AG04450 (cell line): ENCODE measurements around the gene RAPGEF3. TPM values are rescaled to one million over a fixed set of nuclear protein-coding genes. Genes with fewer than 3 reads are reported as not detected.

ENCODE experiments used
- CTCF ChIA-PET: fragments of 300-600, 350-600 bp; formaldehyde crosslinking; extraction: SDS; loops from one replicate; lab custom pipeline; 2022; ENCODE audit warnings: antibody characterized with exemption, inconsistent platforms; lab: Charles Lee
- POLR2A ChIA-PET: fragments of 350-600 bp; formaldehyde crosslinking; extraction: SDS; loops from one replicate; lab custom pipeline; 2021; ENCODE audit warnings: antibody characterized with exemption, inconsistent platforms; lab: Yijun Ruan, JAX
- DNase-seq: peaks from one replicate; pipeline ENCODE4 v3.0.0-alpha.2; 2011; ENCODE audit warnings: low read depth, low spot score
- H3K27ac ChIP-seq: one replicate; pipeline ENCODE4 v1.5.1; 2012; ENCODE audit warnings: low read depth, low read length, control low read depth
- H3K27me3 ChIP-seq: one replicate; pipeline ENCODE4 v1.6.0; 2012; ENCODE audit warnings: low read length; ENCODE audit not compliant: control insufficient read depth, insufficient read depth
- H3K4me3 ChIP-seq: 2 replicates; pipeline ENCODE4 v1.5.1; 2011; ENCODE audit warnings: mild to moderate bottlenecking, low read depth, low read length, control low read depth
- H3K9me3 ChIP-seq: 2 replicates; pipeline ENCODE4 v1.5.1; 2012; ENCODE audit warnings: low read length; ENCODE audit not compliant: control insufficient read depth, insufficient read depth
- CTCF ChIP-seq: IDR thresholded peaks from 2 replicates; pipeline ENCODE4 v1.5.1; 2011; ENCODE audit warnings: low read depth, low read length, control low read depth, inconsistent platforms
- polyA plus RNA-seq: library from polyadenylated mRNA; depleted of rRNA; stranded (reverse); fragments of >200 nt; gene quantifications from 2 replicates; pipeline ENCODE4 v1.2.3, GENCODE V29; 2011; rRNA removed

RAPGEF3 gene
- polyA plus RNA-seq, 1 experiment = 1.7 TPM

DNA sequence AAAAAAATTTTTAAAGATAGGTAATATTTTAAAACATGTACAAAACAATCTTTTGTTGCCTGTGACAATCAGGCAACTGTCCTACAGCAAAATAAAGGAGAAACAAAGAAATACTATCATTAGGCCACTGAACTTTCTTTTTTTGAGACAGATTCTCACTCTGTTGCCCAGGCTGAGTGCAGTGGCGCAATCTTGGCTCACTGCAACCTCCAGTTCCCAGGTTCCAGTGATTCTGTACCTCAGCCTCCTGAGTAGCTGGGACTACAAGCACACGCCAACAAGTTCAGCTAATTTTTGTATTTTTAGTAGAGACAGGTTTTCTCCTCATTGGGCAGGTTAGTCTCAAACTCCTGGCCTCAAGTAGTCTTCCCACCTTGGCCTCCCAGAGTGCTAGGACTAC lies 69.5 kb downstream of the RAPGEF3 start:
- Histone ChIP-seq H3K27ac (no peak overlapping the region), H3K4me3 (no peak overlapping the region), H3K27me3 (no peaks in the 10 kb centered on the region), H3K9me3 (no peaks in the 10 kb centered on the region)
- DNase-seq = no peak
- POLR2A ChIA-PET = no interaction called here
- CTCF ChIA-PET = interaction anchor here (1.7 kb wide), 1 partner anchor 38 kb away, joined by 7 read pairs; no protein-coding TSS in a partner anchor
- no peak for TF ChIP-seq CTCF

- no peaks in the 10 kb centered on the region for H3K9me3 ChIP-seq
- no peak for TF ChIP-seq CTCF
- ChIA-PET POLR2A (no interaction called here), CTCF (interaction anchor here (0.5 to 4.1 kb wide), 10 partner anchors 9 to 752 kb away, joined by 3 to 70 read pairs (median 4); partner anchors contain the start of genes AMIGO2 and PCED1B)
- H3K4me3 ChIP-seq = no peak overlapping the region
- no peak for DNase-seq
- no peaks in the 10 kb centered on the region for H3K27me3 ChIP-seq
- no peak overlapping the region for H3K27ac ChIP-seq
Measured at GRCh38 chr12:47687636-47688035, 71.0 kb downstream of the RAPGEF3 start.

DNA sequence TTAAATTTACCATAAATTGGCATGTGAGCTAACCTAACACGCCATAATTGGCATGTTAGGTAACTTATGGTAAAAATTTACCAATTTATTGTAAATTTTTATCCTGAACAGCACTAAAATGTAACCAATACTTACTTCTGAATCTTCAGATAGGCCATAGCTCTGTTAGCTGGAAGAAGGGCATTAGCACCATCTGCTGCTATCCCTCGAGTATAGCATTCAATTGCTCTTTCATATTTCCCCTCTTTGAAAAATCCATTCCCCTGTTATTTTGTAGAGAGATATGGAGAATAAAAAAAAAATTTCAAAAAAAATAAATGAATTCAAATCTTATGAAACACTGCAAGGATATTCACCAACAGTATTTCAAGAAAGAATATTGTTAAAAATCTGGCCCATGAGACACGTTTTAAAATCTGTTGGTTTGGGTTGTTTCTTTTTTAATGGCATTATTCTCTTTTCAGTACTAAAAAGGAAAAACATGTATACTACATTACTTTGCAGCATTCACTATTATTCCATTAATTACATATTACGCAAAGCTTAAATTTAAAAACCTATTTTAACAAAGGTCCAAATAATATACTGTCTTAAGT lies 71.9 kb downstream of the RAPGEF3 start:
- Histone ChIP-seq H3K4me3 (no peak overlapping the region), H3K27ac (no peak overlapping the region), H3K9me3 (no peaks in the 10 kb centered on the region), H3K27me3 (no peaks in the 10 kb centered on the region)
- peak; percentile 84 for TF ChIP-seq CTCF
- POLR2A ChIA-PET = no interaction called here
- peak; percentile 26 for DNase-seq
- CTCF ChIA-PET = interaction anchor here (0.6 to 4.1 kb wide), 22 partner anchors 10 to 852 kb away, joined by 3 to 70 read pairs (median 4); partner anchors contain the start of genes AMIGO2, PCED1B and RPAP3

Other genes starting within 250 kb of the RAPGEF3 start
- 18.5 and 28.2 TPM in 2 replicates for gene RPAP3, start 52.9 kb downstream of the RAPGEF3 start, polyA plus RNA-seq
- gene ENDOU, start 33.4 kb downstream of the RAPGEF3 start, polyA plus RNA-seq = 0.07 and 0.10 TPM in 2 replicates
- gene SLC48A1, start 14.4 kb upstream of the RAPGEF3 start, polyA plus RNA-seq = 7.8 and 9.0 TPM in 2 replicates
- gene HDAC7, start 61.0 kb upstream of the RAPGEF3 start, polyA plus RNA-seq = 17.1 and 22.1 TPM in 2 replicates
- gene VDR, start 146.1 kb upstream of the RAPGEF3 start, polyA plus RNA-seq = 11.9 and 13.6 TPM in 2 replicates
- 93.7 and 96.3 TPM in 2 replicates for gene TMEM106C, start 204.7 kb upstream of the RAPGEF3 start, polyA plus RNA-seq
- gene COL2A1, start 245.6 kb upstream of the RAPGEF3 start, polyA plus RNA-seq = not detected in 2 replicates